SK-N-SH treated with all-trans-retinoic acid at 6 μM for 48 hours (cell line): Measurements from ENCODE around the gene PRMT7.

Experiments used
- ATAC-seq: fragments of 200-7000 bp; cut with Tn5 transposase; 3 replicates; pipeline ENCODE4 v1.9.1; 2020; ENCODE audit warnings: mild to moderate bottlenecking, moderate library complexity
- ARNTL ChIP-seq: fragments of 450-650 bp; formaldehyde crosslinking; IDR thresholded peaks from 2 replicates; pipeline ENCODE4 v1.5.0; 2020; ENCODE audit warnings: low read depth, mild to moderate bottlenecking, moderate library complexity, borderline replicate concordance
- CSDC2 ChIP-seq: fragments of 250-450 bp; sonication (Bioruptor Pico); IDR thresholded peaks from 2 replicates; pipeline ENCODE4 v1.5.0; 2020; ENCODE audit warnings: mild to moderate bottlenecking, moderate library complexity
- ESRRG ChIP-seq: fragments of 250-450 bp; sonication (Bioruptor Pico); IDR thresholded peaks from 2 replicates; pipeline ENCODE4 v1.6.1; 2021; ENCODE audit warnings: mild to moderate bottlenecking
- GLIS3 ChIP-seq: fragments of 250-450 bp; sonication (Bioruptor Pico); IDR thresholded peaks from 2 replicates; pipeline ENCODE4 v1.5.0; 2020; ENCODE audit warnings: mild to moderate bottlenecking, moderate library complexity
- ISL1 ChIP-seq: fragments of 250-450 bp; sonication (Bioruptor Pico); IDR thresholded peaks from 2 replicates; pipeline ENCODE4 v2.1.2; 2022; ENCODE audit warnings: mild to moderate bottlenecking, moderate library complexity
- OSR1 ChIP-seq: fragments of 250-450 bp; sonication (Bioruptor Pico); IDR thresholded peaks from 2 replicates; pipeline ENCODE4 v1.8.0; 2022; ENCODE audit warnings: moderate library complexity, mild to moderate bottlenecking, inconsistent platforms
- PPARA ChIP-seq: fragments of 250-450 bp; sonication (Bioruptor Pico); IDR thresholded peaks from 2 replicates; pipeline ENCODE4 v1.5.0; 2020; ENCODE audit warnings: mild to moderate bottlenecking, borderline replicate concordance
- RARB ChIP-seq: fragments of 250-450 bp; sonication (Bioruptor Pico); IDR thresholded peaks from 2 replicates; pipeline ENCODE4 v1.8.0; 2021; ENCODE audit warnings: mild to moderate bottlenecking, moderate library complexity
- SNAI2 ChIP-seq: fragments of 250-450 bp; sonication (Bioruptor Pico); IDR thresholded peaks from 2 replicates; pipeline ENCODE4 v1.5.0; 2020; ENCODE audit warnings: mild to moderate bottlenecking, moderate library complexity
- TCF4 ChIP-seq: fragments of 250-450 bp; sonication (Bioruptor Pico); IDR thresholded peaks from 2 replicates; pipeline ENCODE4 v1.8.0; 2021; ENCODE audit warnings: mild to moderate bottlenecking, moderate library complexity, borderline replicate concordance
- TOX ChIP-seq: fragments of 250-450 bp; sonication (Bioruptor Pico); IDR thresholded peaks from 2 replicates; pipeline ENCODE4 v1.8.0; 2021; ENCODE audit warnings: mild to moderate bottlenecking, moderate library complexity, borderline replicate concordance
- ZC3H10 ChIP-seq: fragments of 250-450 bp; sonication (Bioruptor Pico); IDR thresholded peaks from 2 replicates; pipeline ENCODE4 v1.5.1; 2021; ENCODE audit warnings: mild to moderate bottlenecking, moderate library complexity
- ZFP3 ChIP-seq: fragments of 250-450 bp; sonication (Bioruptor Pico); IDR thresholded peaks from 2 replicates; pipeline ENCODE4 v1.5.0; 2020; ENCODE audit warnings: mild to moderate bottlenecking, moderate library complexity
- ZNF565 ChIP-seq: fragments of 450-650 bp; formaldehyde crosslinking; conservative IDR thresholded peaks from 2 replicates; pipeline ENCODE4 v1.5.0; 2020; ENCODE audit warnings: low read depth, mild to moderate bottlenecking, moderate library complexity
- ZNF70 ChIP-seq: fragments of 450-650 bp; formaldehyde crosslinking; IDR thresholded peaks from 2 replicates; pipeline ENCODE4 v1.5.0; 2020; ENCODE audit warnings: mild to moderate bottlenecking, moderate library complexity
- ZNF8 ChIP-seq: fragments of 450-650 bp; formaldehyde crosslinking; IDR thresholded peaks from 2 replicates; pipeline ENCODE4 v1.5.0; 2020; ENCODE audit warnings: mild to moderate bottlenecking, moderate library complexity
- TF ChIP-seq, protein P1 (sequence below): fragments of 250-450 bp; sonication (Bioruptor Pico); IDR thresholded peaks from 2 replicates; pipeline ENCODE4 v1.8.0; 2020; ENCODE audit warnings: mild to moderate bottlenecking, moderate library complexity, borderline replicate concordance
- TF ChIP-seq, protein P2 (sequence below): fragments of 250-450 bp; sonication (Bioruptor Pico); IDR thresholded peaks from 2 replicates; pipeline ENCODE4 v1.5.1; 2020; ENCODE audit warnings: low read depth, mild to moderate bottlenecking, moderate library complexity
- TF ChIP-seq, protein P3 (sequence below): fragments of 250-450 bp; sonication (Bioruptor Pico); IDR thresholded peaks from 2 replicates; pipeline ENCODE4 v1.5.0; 2020; ENCODE audit warnings: mild to moderate bottlenecking, moderate library complexity
- TF ChIP-seq, protein P4 (sequence below): fragments of 250-450 bp; sonication (Bioruptor Pico); IDR thresholded peaks from 2 replicates; pipeline ENCODE4 v1.8.0; 2021; ENCODE audit warnings: low read depth, mild to moderate bottlenecking, moderate library complexity, borderline replicate concordance
- TF ChIP-seq, protein P5 (sequence below): fragments of 250-450 bp; sonication (Bioruptor Pico); IDR thresholded peaks from 2 replicates; pipeline ENCODE4 v1.5.1; 2021; ENCODE audit warnings: mild to moderate bottlenecking, moderate library complexity

PRMT7 gene

DNA sequence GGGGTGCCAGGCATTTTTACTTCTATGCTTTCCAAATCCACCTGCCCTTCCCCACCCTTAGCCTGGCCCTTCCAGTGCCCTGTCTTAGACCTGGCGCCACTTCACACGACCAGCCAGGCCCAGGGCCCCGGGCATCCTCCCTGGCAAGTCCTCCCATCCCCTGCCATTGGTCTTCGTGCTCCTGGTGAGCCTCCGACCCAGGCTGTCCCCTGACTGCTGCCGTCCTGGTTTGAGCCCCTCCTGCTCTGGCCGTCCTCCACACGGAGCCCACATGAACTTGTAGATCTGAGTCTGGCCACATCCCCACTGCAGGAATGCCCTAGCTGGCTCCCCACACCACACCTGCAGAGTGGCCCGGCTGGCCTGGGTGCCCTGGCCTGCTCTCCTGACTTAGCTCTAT lies 44.0 kb downstream of the PRMT7 start:
- TF ChIP-seq RARB (CRISPR knock-in tag) (no peak), GLIS3 (CRISPR knock-in tag) (no peak), TOX (CRISPR knock-in tag) (no peak)
- TF ChIP-seq, protein P1, sequence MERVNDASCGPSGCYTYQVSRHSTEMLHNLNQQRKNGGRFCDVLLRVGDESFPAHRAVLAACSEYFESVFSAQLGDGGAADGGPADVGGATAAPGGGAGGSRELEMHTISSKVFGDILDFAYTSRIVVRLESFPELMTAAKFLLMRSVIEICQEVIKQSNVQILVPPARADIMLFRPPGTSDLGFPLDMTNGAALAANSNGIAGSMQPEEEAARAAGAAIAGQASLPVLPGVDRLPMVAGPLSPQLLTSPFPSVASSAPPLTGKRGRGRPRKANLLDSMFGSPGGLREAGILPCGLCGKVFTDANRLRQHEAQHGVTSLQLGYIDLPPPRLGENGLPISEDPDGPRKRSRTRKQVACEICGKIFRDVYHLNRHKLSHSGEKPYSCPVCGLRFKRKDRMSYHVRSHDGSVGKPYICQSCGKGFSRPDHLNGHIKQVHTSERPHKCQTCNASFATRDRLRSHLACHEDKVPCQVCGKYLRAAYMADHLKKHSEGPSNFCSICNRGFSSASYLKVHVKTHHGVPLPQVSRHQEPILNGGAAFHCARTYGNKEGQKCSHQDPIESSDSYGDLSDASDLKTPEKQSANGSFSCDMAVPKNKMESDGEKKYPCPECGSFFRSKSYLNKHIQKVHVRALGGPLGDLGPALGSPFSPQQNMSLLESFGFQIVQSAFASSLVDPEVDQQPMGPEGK (CRISPR knock-in tag) = no peak
- no peak for ATAC-seq

DNA sequence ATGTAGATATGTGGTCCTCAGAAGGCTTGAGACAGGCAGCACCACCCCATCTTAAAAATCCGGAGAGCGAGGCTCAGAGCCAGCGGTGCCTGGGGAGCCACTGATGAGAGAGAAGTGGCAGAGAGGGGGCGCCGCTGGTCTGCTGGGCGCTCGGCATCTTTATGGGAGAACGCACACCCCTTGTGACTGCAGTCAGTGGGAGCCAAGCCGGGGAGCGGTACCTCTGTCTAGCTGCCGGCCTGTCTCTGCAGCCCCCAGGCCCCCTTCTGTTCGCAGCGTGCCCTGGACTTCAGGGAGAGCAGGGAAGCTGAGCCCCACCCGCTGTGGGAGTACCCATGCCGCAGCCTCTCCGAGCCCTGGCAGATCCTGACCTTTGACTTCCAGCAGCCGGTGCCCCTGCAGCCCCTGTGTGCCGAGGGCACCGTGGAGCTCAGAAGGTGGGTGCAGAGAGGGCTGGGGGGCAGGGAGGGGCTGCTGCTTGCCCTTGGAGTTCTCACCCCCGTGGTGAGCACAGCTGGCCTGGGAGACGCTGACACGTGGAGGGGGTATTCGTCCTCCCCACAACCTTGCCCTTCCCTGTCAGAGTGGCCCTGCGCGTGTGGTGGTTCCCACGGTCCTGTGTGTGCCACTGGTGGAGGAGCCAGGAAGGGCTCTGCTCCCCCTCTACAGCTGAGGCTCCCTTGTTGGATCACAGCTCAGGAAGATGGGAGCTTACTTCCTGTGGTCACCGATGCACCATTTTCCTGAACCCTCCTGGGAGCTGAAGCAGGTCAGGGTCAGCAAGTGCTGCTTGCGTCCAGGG lies 44.8 kb downstream of the PRMT7 start:
- no peak for ATAC-seq
- TF ChIP-seq, protein P2, sequence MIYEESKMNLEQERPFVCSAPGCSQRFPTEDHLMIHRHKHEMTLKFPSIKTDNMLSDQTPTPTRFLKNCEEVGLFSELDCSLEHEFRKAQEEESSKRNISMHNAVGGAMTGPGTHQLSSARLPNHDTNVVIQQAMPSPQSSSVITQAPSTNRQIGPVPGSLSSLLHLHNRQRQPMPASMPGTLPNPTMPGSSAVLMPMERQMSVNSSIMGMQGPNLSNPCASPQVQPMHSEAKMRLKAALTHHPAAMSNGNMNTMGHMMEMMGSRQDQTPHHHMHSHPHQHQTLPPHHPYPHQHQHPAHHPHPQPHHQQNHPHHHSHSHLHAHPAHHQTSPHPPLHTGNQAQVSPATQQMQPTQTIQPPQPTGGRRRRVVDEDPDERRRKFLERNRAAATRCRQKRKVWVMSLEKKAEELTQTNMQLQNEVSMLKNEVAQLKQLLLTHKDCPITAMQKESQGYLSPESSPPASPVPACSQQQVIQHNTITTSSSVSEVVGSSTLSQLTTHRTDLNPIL (CRISPR knock-in tag) = no peak
- no peak for TF ChIP-seq GLIS3 (CRISPR knock-in tag)

DNA sequence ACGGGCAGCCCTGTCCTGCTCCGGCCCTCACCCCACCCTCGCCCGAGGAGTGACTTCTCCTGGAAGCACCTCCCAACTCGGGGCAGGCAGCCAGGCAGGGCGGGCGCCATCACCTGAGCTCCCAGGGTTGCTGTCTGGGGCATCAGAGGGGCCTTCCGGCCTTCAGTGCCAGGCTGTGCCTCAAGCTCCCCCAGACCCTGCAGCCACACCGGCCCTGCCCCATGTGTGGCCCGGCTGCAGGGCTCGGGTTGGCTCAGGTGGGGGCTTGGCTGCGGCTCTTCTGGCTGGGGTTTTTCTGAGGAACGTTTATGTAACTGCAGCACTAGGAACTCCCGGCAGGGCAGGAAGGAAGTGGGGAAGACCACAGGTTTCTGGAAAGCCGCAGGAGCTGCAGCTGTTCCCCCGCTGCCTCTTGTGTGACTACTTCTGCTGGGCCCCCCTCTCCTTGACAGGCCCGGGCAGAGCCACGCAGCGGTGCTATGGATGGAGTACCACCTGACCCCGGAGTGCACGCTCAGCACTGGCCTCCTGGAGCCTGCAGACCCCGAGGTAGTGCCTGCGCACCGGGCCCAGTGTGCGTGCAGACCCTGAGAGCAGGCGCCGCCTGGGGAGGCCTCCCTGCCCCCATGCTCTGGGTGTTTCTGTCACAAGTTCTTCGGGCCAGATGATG lies 45.6 kb downstream of the PRMT7 start:
- no peak for ATAC-seq
- no peak for TF ChIP-seq PPARA (CRISPR knock-in tag)
- TF ChIP-seq ZNF8 (CRISPR knock-in tag) = no peak
- TF ChIP-seq ISL1 (CRISPR knock-in tag) = no peak
- no peak for TF ChIP-seq ZFP3 (CRISPR knock-in tag)
- TF ChIP-seq, all 23 proteins: peak for 0

DNA sequence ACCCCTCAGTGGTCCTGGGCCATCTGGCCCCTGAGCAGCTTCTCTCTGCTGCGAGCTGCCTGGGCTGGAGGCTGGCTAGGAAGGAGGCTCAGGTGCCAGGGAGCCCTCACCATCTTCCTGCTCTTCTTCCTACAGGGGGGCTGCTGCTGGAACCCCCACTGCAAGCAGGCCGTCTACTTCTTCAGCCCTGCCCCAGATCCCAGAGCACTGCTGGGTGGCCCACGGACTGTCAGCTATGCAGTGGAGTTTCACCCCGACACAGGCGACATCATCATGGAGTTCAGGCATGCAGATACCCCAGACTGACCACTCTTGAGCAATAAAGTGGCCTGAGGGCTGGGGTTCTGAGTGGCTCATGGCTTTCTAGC lies 46.1 kb downstream of the PRMT7 start:
- TF ChIP-seq ZC3H10 (CRISPR knock-in tag) = no peak
- TF ChIP-seq ARNTL (CRISPR knock-in tag) = no peak
- TF ChIP-seq ZNF70 (CRISPR knock-in tag) = no peak
- no peak for TF ChIP-seq ISL1 (CRISPR knock-in tag)
- TF ChIP-seq GLIS3 (CRISPR knock-in tag) = no peak
- no peak for TF ChIP-seq RARB (CRISPR knock-in tag)
- TF ChIP-seq, protein P2 (CRISPR knock-in tag) = no peak
- no peak for TF ChIP-seq ZNF565 (CRISPR knock-in tag)
- TF ChIP-seq CSDC2 = no peak
- TF ChIP-seq, protein P3, sequence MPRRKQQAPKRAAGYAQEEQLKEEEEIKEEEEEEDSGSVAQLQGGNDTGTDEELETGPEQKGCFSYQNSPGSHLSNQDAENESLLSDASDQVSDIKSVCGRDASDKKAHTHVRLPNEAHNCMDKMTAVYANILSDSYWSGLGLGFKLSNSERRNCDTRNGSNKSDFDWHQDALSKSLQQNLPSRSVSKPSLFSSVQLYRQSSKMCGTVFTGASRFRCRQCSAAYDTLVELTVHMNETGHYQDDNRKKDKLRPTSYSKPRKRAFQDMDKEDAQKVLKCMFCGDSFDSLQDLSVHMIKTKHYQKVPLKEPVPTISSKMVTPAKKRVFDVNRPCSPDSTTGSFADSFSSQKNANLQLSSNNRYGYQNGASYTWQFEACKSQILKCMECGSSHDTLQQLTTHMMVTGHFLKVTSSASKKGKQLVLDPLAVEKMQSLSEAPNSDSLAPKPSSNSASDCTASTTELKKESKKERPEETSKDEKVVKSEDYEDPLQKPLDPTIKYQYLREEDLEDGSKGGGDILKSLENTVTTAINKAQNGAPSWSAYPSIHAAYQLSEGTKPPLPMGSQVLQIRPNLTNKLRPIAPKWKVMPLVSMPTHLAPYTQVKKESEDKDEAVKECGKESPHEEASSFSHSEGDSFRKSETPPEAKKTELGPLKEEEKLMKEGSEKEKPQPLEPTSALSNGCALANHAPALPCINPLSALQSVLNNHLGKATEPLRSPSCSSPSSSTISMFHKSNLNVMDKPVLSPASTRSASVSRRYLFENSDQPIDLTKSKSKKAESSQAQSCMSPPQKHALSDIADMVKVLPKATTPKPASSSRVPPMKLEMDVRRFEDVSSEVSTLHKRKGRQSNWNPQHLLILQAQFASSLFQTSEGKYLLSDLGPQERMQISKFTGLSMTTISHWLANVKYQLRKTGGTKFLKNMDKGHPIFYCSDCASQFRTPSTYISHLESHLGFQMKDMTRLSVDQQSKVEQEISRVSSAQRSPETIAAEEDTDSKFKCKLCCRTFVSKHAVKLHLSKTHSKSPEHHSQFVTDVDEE (CRISPR knock-in tag) = no peak
- TF ChIP-seq OSR1 = no peak
- TF ChIP-seq ZFP3 (CRISPR knock-in tag) = no peak
- no peak for TF ChIP-seq SNAI2 (CRISPR knock-in tag)
- no peak for TF ChIP-seq ZNF8 (CRISPR knock-in tag)
- TF ChIP-seq, protein P4, sequence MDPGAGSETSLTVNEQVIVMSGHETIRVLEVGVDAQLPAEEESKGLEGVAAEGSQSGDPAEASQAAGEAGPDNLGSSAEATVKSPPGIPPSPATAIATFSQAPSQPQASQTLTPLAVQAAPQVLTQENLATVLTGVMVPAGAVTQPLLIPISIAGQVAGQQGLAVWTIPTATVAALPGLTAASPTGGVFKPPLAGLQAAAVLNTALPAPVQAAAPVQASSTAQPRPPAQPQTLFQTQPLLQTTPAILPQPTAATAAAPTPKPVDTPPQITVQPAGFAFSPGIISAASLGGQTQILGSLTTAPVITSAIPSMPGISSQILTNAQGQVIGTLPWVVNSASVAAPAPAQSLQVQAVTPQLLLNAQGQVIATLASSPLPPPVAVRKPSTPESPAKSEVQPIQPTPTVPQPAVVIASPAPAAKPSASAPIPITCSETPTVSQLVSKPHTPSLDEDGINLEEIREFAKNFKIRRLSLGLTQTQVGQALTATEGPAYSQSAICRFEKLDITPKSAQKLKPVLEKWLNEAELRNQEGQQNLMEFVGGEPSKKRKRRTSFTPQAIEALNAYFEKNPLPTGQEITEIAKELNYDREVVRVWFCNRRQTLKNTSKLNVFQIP = no peak
- no peak for TF ChIP-seq TCF4 (CRISPR knock-in tag)
- TF ChIP-seq ESRRG = no peak
- TF ChIP-seq, protein P5, sequence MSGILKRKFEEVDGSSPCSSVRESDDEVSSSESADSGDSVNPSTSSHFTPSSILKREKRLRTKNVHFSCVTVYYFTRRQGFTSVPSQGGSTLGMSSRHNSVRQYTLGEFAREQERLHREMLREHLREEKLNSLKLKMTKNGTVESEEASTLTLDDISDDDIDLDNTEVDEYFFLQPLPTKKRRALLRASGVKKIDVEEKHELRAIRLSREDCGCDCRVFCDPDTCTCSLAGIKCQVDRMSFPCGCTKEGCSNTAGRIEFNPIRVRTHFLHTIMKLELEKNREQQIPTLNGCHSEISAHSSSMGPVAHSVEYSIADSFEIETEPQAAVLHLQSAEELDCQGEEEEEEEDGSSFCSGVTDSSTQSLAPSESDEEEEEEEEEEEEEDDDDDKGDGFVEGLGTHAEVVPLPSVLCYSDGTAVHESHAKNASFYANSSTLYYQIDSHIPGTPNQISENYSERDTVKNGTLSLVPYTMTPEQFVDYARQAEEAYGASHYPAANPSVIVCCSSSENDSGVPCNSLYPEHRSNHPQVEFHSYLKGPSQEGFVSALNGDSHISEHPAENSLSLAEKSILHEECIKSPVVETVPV (CRISPR knock-in tag) = no peak
- TF ChIP-seq, protein P1 (CRISPR knock-in tag) = no peak
- ATAC-seq = no peak
